GM12873 (cell line): ENCODE results near the gene VILL.

Experiments
- TF ChIP-seq, protein P1 (sequence below): IDR thresholded peaks from 2 replicates; pipeline ENCODE4 v1.5.1; 2012; ENCODE audit warnings: low read depth, mild to moderate bottlenecking, moderate library complexity, low read length, control low read depth; ENCODE audit not compliant: insufficient read depth; ENCODE audit errors: missing control alignments

VILL gene

DNA sequence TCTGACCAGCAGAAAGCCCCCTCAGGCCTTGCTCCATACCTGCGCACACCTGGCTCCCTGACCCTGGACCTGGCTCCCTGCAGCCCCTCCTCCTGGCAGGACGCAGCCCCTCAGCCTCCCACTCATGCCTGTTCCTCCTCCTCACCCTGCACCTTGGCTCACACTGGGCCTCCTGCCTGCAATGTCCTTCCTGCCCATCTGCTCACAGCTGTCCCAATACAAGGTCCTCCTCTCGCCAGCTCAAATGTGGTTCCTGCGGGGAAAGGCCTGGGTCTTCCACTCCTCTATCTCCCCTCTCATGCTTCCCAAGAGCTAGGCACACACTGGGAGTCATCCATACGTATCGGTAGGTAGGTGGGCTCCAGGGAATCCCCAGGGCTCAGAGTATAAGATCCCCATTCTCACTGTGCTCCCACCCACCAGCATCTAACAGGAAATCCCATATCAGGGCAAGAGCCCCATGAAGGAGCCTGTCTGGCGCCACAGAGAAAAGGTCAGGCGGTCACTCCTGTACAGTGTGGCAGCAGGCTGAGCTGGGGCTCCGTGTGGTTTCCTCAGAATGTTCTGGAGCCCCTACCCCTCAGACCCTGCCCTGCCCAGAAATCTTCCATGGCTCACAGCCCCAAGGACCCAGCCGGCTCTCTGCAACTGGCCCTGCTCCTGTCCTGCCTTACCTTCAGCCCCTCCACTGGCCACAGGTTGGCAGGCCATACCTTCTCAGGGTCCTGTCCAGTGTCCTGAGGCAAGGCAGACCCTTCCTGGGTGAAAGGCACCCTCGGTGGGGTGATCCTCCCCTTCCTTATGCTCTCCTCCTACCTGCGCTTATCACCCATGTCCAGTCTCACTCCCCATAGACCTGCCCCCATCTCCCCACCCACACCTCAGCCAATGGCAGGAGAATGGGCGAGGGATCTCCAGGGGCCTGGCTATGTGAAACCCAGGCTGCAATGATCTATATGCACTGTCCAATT is 28.0 kb downstream of the VILL start:
- TF ChIP-seq, protein P1, sequence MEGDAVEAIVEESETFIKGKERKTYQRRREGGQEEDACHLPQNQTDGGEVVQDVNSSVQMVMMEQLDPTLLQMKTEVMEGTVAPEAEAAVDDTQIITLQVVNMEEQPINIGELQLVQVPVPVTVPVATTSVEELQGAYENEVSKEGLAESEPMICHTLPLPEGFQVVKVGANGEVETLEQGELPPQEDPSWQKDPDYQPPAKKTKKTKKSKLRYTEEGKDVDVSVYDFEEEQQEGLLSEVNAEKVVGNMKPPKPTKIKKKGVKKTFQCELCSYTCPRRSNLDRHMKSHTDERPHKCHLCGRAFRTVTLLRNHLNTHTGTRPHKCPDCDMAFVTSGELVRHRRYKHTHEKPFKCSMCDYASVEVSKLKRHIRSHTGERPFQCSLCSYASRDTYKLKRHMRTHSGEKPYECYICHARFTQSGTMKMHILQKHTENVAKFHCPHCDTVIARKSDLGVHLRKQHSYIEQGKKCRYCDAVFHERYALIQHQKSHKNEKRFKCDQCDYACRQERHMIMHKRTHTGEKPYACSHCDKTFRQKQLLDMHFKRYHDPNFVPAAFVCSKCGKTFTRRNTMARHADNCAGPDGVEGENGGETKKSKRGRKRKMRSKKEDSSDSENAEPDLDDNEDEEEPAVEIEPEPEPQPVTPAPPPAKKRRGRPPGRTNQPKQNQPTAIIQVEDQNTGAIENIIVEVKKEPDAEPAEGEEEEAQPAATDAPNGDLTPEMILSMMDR = no peak

DNA sequence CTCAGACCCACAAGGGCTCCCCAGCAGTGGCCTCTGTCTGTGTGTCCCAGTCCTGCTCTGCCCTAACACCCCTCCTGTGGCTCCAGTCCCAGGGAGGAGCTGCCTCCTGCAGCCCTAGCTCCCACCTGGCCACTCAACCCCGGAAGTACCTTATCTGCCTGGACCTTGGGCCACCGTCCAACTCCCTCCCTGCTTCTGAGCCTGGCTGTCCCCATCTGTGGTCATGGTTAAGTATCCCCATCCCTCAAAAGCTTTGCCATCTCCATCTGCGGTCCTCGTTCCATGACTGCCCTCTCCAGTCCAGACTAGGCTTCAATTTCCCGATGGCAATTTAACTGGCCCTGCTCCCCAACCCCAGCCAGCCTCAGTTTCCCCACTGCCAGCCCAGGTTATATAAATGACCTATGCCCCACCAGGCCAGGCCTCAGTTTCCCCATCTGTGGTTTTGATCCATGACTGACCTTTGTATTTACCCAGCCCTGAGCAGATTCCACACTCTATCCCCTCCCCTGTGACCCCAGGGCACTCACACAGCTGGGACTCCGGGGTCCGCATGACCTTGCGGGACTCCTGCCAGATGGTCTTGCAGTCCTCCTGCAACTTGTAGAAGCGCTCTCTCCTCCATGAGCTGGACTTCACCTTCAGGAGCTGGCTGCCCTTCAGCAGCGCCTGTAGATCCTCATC is 29.2 kb downstream of the VILL start:
- TF ChIP-seq, protein P1 = no peak

DNA sequence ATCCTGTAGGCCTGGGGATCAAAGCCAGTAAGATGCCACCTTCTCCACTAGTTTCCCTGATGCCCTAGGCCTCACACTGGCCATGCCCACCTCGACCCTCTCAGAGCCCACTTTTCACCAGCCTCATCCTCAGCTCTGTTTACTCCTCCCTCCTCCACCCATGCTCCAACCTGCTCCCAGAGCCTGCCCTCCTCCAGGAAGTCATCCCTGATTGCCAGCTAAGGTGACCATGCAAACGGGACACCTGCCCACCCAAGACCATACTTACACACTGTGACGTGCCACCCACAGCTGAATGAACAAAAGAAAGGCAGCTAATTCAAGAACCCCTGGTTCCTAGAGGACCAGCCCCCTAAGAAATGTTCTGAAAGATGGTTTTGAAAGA is 29.7 kb downstream of the VILL start:
- TF ChIP-seq, protein P1 = no peak

DNA sequence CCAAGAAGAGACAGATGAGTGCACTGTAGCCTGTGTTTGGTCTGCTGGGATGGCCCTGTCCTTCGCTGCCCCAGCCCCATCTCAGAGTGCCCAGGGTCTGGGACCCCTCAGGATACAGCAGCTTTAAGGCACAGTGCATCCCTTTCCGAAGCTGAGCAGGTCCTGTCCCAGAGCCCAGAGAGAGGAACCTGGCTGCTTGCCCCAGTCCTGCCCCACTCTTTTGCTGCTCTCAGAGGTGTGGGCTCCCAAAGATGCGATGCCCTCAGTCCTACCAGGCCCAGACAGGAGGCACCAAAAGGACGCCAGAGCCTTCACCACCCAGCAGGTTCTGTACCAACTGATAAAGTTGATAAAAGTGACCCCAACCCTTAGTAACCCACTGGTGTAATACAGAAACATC is 30.6 kb downstream of the VILL start:
- TF ChIP-seq, protein P1 = no peak

DNA sequence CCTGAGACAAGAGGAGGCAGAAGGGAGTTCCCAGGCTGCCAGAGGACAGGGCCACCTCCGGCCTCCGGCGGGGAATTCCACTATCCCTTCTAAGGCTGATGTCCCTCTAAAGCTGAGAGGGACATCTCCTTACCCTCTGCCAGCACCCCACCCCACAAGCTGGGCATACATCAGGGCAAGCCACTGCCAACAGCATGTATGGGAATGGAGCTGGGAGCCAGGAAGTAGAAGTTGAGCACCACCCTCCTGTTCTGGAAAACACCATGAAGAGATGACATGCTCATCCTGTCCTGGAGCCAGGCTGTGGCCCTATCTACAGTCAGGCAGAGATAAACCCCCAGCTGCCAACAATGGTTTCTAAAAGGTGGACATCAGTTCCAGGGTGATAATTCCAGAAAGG is 31.7 kb downstream of the VILL start:
- TF ChIP-seq, protein P1 = no peak

DNA sequence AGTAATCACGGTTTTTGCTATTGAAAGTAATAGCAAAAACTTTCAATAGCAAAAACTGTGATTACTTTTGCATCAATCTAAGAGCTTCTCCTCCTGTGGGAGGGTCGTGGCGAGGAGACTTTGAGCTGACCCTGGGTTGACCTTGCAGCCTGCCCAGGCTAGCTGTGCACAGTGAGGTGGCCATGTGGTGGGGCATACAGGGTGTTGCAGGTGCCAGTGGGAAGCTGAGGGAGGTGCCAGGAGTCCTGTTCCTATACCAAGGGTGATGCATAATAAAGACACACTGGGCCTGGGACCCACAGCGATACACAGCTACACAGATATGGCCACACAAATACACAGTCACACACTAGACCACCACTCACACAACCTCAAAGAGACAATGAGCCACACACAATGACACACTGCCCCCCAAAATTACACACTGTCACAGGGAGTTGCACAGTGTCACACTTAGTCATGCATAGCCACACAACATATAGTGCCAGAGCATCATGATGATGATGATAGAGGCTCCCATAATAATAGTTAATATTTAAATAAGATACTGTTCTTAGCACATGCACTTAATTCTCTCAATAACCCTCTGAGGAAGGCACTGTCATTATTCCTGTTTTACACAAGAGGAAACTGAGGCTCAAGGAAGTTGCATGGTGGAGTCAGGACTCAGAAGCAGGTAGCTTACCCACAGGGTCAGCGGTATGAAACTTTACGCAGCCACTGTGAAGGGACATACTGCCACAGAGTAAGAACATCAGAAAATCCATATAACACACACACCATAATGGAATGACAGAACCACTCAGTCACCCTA is 32.5 kb downstream of the VILL start:
- TF ChIP-seq, protein P1 = no peak
